GM19438 (cell line): ENCODE measurements around the gene TMEM163.

Experiments used
- ATAC-seq: cut with Tn5 transposase; IDR thresholded peaks from one replicate; pipeline ENCODE4 v1.9.1; 2021; ENCODE audit warnings: low read depth; ENCODE audit not compliant: unreplicated experiment

The TMEM163 gene

GRCh38 chr2:134694411-134694810, 24.4 kb downstream of the TMEM163 start:
- no peak for ATAC-seq

DNA sequence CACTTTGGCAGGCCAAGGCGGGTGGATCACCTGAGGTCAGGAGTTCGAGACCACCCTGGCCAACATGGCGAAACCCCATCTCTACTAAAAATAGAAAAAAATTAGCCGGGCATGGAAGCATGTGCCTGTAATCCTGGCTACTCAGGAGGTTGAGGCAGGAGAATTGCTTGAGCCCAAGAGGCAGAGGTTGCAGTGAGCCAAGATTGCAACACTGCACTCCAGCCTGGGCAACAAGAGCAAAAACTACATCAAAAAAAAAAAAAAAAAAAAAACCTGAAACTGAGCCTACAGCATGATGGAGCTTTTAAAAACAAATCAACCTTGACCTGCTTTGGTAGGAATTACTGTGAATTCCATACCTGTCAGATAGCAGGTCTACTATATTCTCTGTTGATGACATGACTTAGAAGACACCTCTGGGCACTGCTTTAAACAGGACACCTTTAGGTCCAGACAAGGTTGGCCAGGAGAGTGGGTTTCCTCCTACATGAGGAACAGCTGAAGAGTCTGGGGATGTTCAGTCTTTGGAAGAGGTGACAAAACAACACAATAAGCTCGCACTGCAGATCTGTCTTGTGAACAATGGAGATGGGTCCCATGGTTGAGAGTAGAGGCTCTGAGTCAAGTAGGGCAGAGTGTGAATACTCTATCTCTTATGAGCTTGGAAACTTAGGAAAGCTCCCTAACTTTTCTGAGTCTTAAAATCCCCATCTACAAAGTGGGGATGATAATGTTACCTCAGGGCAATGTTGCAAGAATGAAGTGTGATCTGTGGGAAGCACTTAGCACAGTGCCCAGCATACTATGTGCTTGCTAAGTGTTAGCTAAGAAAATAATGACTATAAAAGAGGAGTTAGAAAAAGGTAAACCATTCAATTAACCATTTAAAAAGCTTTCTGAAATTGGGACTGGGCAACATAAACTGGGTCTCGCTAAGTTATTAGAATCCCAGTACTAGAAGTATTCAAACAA, 25.2 kb downstream of the TMEM163 start:
- no peak for ATAC-seq

GRCh38 chr2:134692499-134692898, 26.3 kb downstream of the TMEM163 start:
- no peak for ATAC-seq

DNA sequence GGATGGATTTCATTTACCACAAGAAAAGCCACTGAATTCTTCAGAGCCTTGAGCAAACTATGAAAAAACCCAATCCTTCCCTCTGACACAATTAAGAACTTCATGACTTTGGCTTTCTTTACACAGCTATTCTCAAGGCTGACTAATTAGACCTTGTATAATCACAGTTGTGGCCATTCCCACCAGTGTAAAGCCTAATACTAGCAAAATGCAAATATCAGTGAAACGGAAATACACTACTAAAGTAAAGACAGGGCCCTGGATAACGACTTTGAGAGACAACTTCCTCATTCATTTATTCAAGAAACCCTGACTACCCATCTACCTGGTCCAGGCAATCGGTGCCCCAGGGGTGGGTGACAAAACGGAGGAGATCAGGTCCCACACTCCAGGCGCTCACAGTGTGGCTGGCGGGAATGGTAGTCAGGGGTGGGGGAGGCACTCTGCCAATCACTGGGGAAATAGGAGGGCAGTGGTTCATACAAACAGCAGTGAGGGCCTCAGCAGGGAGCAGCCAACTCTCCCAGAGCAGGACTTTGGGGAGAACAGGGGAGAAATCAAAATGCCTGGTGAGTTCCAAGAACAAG, 28.1 kb downstream of the TMEM163 start:
- no peak for ATAC-seq

GRCh38 chr2:134689315-134689714, 29.5 kb downstream of the TMEM163 start:
- no peak for ATAC-seq

DNA sequence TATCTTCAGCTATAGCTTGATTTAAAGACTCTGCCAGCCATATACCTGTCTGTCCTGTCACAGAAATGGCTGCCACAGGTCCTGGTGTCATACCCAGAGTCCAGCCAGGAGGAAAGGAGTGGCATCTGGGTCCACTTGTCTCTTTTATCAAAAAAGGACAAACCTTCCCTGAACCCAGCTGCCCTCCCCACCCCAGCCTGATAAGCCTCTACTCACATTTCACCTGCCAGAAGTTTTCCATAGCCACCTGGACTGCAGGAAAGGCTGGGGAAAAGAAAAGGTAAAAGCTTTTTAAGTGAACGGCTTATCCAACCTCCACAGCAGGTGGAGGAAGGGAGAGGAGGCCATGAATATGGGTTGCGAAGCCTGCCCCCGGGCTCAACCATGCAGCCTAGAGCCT, 32.8 kb downstream of the TMEM163 start:
- no peak for ATAC-seq

- ATAC-seq: no peak
These were observed 35.2 kb downstream of the TMEM163 start for GRCh38 chr2:134683561-134684112.

- ATAC-seq: no peak
These were observed 36.1 kb downstream of the TMEM163 start for GRCh38 chr2:134682726-134683125.

- ATAC-seq: no peak
These were observed 37.6 kb downstream of the TMEM163 start for GRCh38 chr2:134681201-134681600.

- ATAC-seq: no peak
These were observed 39.1 kb downstream of the TMEM163 start for GRCh38 chr2:134679745-134680144.

DNA sequence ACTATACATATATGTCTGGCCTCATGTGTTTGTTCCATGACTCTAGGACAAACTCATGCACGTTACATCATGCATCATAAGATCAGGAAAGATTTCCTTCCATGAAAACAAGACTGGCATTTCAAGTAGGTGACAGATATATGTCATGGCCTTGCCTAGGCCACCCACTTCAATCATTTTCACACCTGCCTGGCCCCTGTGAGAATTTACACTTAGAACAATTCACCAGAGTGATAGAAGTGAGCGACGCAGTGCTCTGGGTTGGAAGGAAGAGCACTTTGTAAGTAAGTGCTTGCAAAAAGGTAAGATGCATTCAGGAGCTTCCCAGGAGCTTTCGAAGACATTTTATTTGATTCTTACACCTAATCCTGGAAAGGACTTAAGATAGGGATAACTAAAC, 39.5 kb downstream of the TMEM163 start:
- ATAC-seq: no peak

DNA sequence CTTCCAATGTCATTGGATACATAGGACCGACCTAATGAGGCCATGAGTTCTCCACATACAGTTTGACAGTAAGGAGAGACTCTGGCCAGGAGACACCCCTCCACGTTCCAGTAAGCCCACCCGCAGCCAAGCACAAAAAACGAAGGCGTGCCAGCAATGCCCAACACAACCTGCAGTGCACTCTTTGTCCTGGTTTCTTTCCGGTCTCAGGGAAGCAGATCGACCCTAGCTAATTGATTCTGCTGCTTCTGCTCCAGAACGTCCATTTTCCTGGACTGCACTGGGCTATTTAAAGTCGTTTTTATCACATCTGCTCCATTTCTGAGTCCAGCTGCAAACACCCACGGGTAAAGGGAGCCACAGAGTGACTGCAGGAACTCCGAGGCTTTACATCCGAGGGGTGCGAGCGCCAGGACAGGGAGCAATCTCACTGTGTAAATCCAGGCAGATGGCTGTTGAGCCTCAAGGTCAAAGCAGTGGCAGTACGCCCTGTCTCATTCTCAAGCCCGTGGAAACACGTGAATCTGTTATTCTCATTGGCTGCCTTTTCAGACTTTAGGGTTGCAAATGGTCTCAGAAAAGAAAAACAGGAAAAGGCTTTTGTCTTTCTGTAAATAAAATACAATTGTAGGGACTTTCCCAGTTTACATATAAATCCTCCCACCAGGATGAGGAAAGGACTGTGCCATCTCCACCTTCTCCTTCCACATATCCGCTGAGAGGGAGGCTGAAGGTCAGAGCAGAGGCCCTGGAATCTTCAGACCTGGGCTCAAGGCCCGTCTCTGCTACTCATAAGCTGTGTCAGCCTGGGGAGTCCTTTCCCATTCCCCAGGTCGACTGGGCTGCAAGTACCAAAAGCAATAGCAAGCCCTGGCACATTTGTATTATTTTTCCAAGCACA, 40.7 kb downstream of the TMEM163 start:
- no peak for ATAC-seq

DNA sequence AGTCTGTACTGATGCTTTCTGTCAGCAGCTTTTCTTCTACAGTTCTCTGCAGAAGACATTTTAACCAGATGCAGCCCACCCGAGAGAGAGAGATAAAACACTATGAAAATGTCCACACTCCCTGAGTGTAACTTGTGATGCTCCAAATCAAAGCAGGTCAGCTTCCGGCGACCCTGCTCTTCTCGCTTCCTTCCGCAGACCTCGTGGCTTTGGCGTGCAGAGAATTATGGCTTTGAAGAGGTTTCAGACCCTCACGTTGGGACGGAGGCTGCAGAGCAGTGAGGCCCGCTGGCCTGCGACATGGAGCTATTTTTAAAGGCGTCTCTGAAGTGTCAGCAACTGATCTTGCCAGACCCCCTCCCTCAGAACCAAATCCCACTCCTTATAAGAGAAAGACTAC, 41.8 kb downstream of the TMEM163 start:
- ATAC-seq: no peak

GRCh38 chr2:134675314-134675713, 43.5 kb downstream of the TMEM163 start:
- ATAC-seq: no peak

DNA sequence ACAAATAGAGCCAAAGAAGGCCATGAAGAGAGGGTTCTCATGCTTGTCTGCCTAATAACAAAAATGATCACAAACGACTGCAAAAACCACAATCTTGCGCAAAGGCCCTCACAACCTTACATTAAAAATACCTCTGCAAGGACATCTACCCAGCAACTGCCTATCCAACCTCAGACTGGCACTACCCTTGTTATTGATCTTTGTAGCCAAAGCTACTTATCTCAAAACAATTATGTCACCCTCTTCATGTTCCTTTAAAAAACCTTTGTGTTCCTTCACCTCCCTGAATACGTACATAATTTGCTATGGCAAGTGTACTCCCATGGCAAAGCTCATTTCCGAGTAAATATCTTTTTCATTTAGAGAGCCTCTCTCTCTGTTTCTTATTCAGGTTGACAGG, 44.1 kb downstream of the TMEM163 start:
- no peak for ATAC-seq

DNA sequence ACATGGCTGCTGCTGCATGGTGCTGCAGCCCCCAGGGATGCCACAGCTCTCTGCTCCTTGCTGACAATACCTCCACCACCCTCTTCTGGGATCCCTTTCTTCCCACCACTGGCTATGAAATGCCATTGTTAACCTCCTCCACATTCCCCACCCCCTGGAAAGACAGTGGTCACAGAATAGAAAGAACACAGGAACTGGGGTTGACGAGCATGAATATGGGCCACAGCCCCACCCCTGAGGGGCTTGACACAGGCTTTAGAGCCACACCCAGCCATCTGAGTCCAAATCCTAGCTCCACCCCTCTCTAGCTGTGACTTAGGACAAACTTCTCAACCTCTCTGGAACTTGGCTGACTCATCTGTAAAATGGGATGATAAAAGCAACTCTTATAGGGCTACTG, 47.3 kb downstream of the TMEM163 start:
- no peak for ATAC-seq

DNA sequence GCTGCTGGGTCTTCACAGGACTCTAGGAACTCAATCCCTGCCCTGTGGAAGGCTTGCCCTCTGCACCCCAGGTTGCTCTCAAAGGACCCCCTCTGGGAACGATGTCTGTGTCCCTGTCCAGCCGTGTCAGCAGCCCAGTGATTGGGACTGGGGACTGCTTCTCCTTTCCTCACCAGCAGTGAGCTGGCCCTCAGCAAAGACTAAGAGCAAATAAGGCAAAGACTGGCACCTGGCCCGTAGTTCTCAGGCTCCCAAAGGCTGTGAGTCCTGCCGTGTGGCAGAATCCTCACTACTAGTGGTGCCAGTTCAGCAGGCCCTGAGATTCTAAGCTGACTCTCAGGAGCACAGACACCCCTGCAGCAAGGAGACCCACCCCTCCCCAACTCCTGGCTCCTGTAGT, 47.8 kb downstream of the TMEM163 start:
- ATAC-seq: no peak

GRCh38 chr2:134669731-134670669, 48.8 kb downstream of the TMEM163 start:
- ATAC-seq: no peak

- peak; percentile 85 for ATAC-seq
These were observed 50.0 kb downstream of the TMEM163 start for GRCh38 chr2:134668821-134669220.

- no peak for ATAC-seq
These were observed 51.3 kb downstream of the TMEM163 start for GRCh38 chr2:134667541-134667940.
